CD8-positive, alpha-beta memory T cell (primary cell): ENCODE results near the gene TMEM256. TPM values are rescaled to one million over a fixed set of nuclear protein-coding genes. Genes with fewer than 3 reads are reported as not detected.

Experiments used
- CTCF ChIA-PET: fragments of 350-600 bp; sonication (Branson Sonifier 250); formaldehyde crosslinking; loops from one replicate; lab custom pipeline; 2021; ENCODE audit warnings: antibody characterized with exemption; lab: Charles Lee
- POLR2A ChIA-PET: fragments of 350-600 bp; sonication (Branson Sonifier 250); formaldehyde crosslinking; loops from one replicate; lab custom pipeline; 2021; ENCODE audit warnings: antibody characterized with exemption; lab: Charles Lee
- DNase-seq, 5 donors: peaks; one replicate each; pipeline versions ENCODE4 v3.0.0 to v3.0.0-alpha.2; 2020 to 2022; ENCODE audit warnings: mixed read lengths in 1 of 5
- H3K27ac ChIP-seq: one replicate; pipeline ENCODE4 v1.7.0; 2013; ENCODE audit warnings: low read depth, mild to moderate bottlenecking, low read length, moderate library complexity
- H3K27me3 ChIP-seq: 2 replicates; pipeline ENCODE4 v1.7.0; 2013; ENCODE audit warnings: low read length, mild to moderate bottlenecking; ENCODE audit not compliant: insufficient read depth, poor library complexity, severe bottlenecking
- H3K36me3 ChIP-seq: 2 replicates; pipeline ENCODE4 v1.7.0; 2013; ENCODE audit warnings: mild to moderate bottlenecking, low read length, moderate library complexity; ENCODE audit not compliant: insufficient read depth
- H3K4me1 ChIP-seq: 2 replicates; pipeline ENCODE4 v1.7.0; 2013; ENCODE audit warnings: mild to moderate bottlenecking, low read length, moderate library complexity; ENCODE audit not compliant: insufficient read depth
- H3K4me3 ChIP-seq: 2 replicates; pipeline ENCODE4 v1.7.0; 2013; ENCODE audit warnings: mild to moderate bottlenecking, low read length
- H3K9me3 ChIP-seq: 2 replicates; pipeline ENCODE4 v1.7.0; 2013; ENCODE audit warnings: mild to moderate bottlenecking, low read length
- H3K27ac Mint-ChIP-seq, 8 donors: one replicate each; pipeline ENCODE4 v1.8.0; 2020 to 2021; ENCODE audit warnings: mixed read lengths in 8 of 8, mild to moderate bottlenecking in 6 of 8, inconsistent platforms in 3 of 8, moderate library complexity in 3 of 8
- H3K27me3 Mint-ChIP-seq, 2 donors: one replicate each; pipeline ENCODE4 v1.8.0; 2020 to 2021; ENCODE audit warnings: mixed read lengths in 2 of 2, mild to moderate bottlenecking in 1 of 2, moderate library complexity in 1 of 2
- H3K36me3 Mint-ChIP-seq, 3 donors: one replicate each; pipeline ENCODE4 v1.8.0; 2020 to 2021; ENCODE audit warnings: mixed read lengths in 3 of 3, inconsistent platforms in 1 of 3, mild to moderate bottlenecking in 1 of 3
- H3K4me1 Mint-ChIP-seq, 3 donors: one replicate each; pipeline ENCODE4 v1.8.0; 2020 to 2021; ENCODE audit warnings: mixed read lengths in 3 of 3, inconsistent platforms in 1 of 3, mild to moderate bottlenecking in 1 of 3
- H3K4me3 Mint-ChIP-seq, 7 donors: one replicate each; pipeline ENCODE4 v1.8.0; 2020 to 2021; ENCODE audit warnings: mixed read lengths in 7 of 7, mild to moderate bottlenecking in 6 of 7, moderate library complexity in 4 of 7, inconsistent platforms in 2 of 7
- H3K9me3 Mint-ChIP-seq, 5 donors: one replicate each; pipeline ENCODE4 v1.8.0; 2020 to 2022; ENCODE audit warnings: mixed read lengths in 5 of 5, mild to moderate bottlenecking in 3 of 5, moderate library complexity in 2 of 5, inconsistent platforms in 1 of 5
- polyA plus RNA-seq: library from polyadenylated mRNA; unstranded; fragments of 300-500 nt; fragmentation: Illumina TruSeq; gene quantifications from one replicate; pipeline ENCODE4 v1.2.3, GENCODE V29; 2021
- total RNA-seq, 2 experiments: library from RNA; stranded (reverse); gene quantifications; one replicate each; pipeline ENCODE4 v1.2.3, GENCODE V29; 2021

TMEM256 gene
- total and polyA plus RNA-seq, 3 experiments from 2014 or later: 45.4 to 62.4 (median 51.4) TPM

DNA sequence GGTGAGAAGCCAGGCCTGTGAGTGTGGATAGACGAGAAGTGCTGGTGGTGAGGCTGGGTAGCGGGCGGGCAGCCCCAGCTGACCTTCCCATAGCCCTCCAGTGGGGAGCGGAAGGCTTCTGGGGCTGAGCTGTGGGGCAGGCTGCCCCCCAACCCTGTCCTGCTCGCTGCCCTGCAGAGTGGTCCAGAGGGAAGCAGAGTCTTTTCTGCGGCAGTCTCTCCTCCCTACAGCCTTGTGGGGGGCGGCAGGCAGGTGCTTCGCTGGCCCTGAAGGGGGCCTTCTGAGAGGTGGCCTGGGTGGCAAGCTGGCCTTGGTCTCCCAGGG is 7.5 kb upstream of the TMEM256 start:
- Histone ChIP-seq H3K36me3 (no peaks in the 10 kb centered on the region), H3K9me3 (no peaks in the 10 kb centered on the region), H3K4me1 (no peaks in the 10 kb centered on the region), H3K4me3 (no peak overlapping the region), H3K27me3 (no peaks in the 10 kb centered on the region), H3K27ac (no peak overlapping the region)
- DNase-seq: no peak
- ChIA-PET POLR2A (no interaction called here), CTCF (no interaction called here)
- H3K4me3 Mint-ChIP-seq: no peak overlapping the region
- H3K27me3 Mint-ChIP-seq: peaks cover 0 to 4% of the 10 kb centered on the region in 2 donors
- H3K36me3 Mint-ChIP-seq: no peaks in the 10 kb centered on the region
- no peak overlapping the region for H3K27ac Mint-ChIP-seq
- H3K9me3 Mint-ChIP-seq: no peaks in the 10 kb centered on the region
- peaks cover 0 to 13% (median 8%) of the 10 kb centered on the region in 3 donors for H3K4me1 Mint-ChIP-seq

DNA sequence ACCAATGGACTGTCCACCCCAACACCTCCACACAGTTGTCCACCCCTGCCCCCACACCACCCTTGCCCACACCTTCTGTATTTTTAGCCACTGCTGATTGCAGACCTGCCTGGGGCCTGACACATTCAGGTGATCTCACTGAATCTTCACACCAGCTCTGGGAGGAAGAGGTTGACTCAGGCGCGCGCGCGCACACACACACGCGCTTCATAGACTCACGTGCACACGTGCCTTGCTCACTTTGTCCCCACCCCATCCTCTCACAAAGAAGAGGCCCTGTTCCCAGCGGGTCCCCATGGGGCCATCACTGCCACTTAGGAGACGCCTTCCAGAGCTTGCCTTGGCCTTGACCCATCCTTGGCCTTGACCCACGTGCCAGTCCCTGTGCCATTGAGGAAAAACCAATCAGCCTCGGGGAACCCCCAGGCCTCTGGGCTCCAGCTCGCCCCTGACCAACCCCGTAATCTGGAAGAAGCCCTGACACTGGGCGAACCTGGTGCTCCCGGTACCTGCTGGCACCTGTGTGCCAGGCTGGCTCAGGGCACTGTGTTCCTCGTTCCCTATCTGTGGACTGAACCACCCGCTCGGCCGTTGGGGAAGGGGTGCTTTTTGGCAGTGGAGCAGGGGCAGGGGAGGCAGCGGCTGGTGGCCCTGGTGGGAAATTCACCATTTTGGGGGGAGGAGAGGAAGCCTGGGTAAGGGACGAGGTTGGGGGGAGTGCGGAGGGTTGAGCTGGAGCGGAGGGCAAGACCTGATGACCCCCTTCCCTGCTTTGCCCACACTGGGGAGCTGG is 6.9 kb upstream of the TMEM256 start:
- H3K9me3 ChIP-seq: no peaks in the 10 kb centered on the region
- ChIA-PET POLR2A (no interaction called here), CTCF (no interaction called here)
- H3K4me1 ChIP-seq: no peaks in the 10 kb centered on the region
- Mint-ChIP-seq H3K27ac (peak overlapping the region in 1 of 8 donors; percentile 38), H3K4me1 (peaks cover 5 to 17% (median 8%) of the 10 kb centered on the region in 3 donors), H3K9me3 (no peaks in the 10 kb centered on the region), H3K36me3 (no peaks in the 10 kb centered on the region), H3K4me3 (peak overlapping the region in 1 of 7 donors; percentile 37), H3K27me3 (peaks cover 0 to 6% of the 10 kb centered on the region in 2 donors)
- DNase-seq: no peak
- no peaks in the 10 kb centered on the region for H3K27me3 ChIP-seq
- H3K36me3 ChIP-seq: no peaks in the 10 kb centered on the region
- H3K4me3 ChIP-seq: no peak overlapping the region
- H3K27ac ChIP-seq: no peak overlapping the region

GRCh38 chr17:7409716-7410115 is 5.8 kb upstream of the TMEM256 start:
- H3K27ac Mint-ChIP-seq: peak overlapping the region in 3 of 8 donors; percentile 0 to 43 (median 31)
- Histone ChIP-seq H3K27me3 (no peaks in the 10 kb centered on the region), H3K9me3 (no peaks in the 10 kb centered on the region), H3K4me3 (no peak overlapping the region), H3K27ac (no peak overlapping the region), H3K36me3 (no peaks in the 10 kb centered on the region), H3K4me1 (peaks cover 8% of the 10 kb centered on the region)
- ChIA-PET CTCF (interaction anchor here (1.8 kb wide), 1 partner anchor 27 kb away, joined by 7 read pairs; no protein-coding TSS in a partner anchor), POLR2A (no interaction called here)
- H3K27me3 Mint-ChIP-seq: peaks cover 0 to 6% of the 10 kb centered on the region in 2 donors
- H3K9me3 Mint-ChIP-seq: no peaks in the 10 kb centered on the region
- H3K4me3 Mint-ChIP-seq: peak overlapping the region in 1 of 7 donors; percentile 78
- peaks cover 8 to 24% (median 8%) of the 10 kb centered on the region in 3 donors for H3K4me1 Mint-ChIP-seq
- no peak for DNase-seq
- no peaks in the 10 kb centered on the region for H3K36me3 Mint-ChIP-seq

DNA sequence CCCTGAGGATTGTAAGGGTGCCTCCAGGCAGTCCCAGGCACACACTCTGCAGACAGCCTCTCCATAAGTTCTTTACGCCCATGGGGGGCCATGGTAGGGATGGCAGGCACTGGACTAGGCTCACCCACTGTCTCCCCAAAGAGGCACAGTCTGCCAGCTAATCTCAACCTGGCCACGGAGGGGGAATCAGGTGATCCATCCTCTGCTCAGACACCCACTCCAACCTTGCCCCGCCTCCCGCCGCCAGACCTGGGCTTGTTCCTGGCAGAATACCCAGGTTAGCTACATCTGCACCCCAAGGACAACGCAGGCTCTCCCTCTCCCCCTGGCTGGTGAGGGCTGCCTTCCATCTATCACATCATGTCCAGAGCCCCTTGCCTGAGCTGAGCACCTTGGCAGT is 5.0 kb upstream of the TMEM256 start:
- Mint-ChIP-seq H3K27me3 (peaks cover 0 to 6% of the 10 kb centered on the region in 2 donors), H3K4me3 (peak overlapping the region in 6 of 7 donors; percentile 1 to 79 (median 34)), H3K9me3 (no peaks in the 10 kb centered on the region), H3K27ac (peak overlapping the region in 7 of 8 donors; percentile 25 to 92 (median 48)), H3K36me3 (peaks cover 0 to 4% (median 0%) of the 10 kb centered on the region in 3 donors), H3K4me1 (peaks cover 8 to 28% (median 13%) of the 10 kb centered on the region in 3 donors)
- Histone ChIP-seq H3K36me3 (no peaks in the 10 kb centered on the region), H3K4me1 (peaks cover 8% of the 10 kb centered on the region), H3K9me3 (no peaks in the 10 kb centered on the region), H3K27ac (no peak overlapping the region), H3K4me3 (no peak overlapping the region), H3K27me3 (no peaks in the 10 kb centered on the region)
- POLR2A ChIA-PET: interaction anchor here (0.5 kb wide), 1 partner anchor 37 kb away, joined by 3 read pairs; no protein-coding TSS in a partner anchor
- DNase-seq: no peak
- CTCF ChIA-PET: interaction anchor here (1.8 to 2.0 kb wide), 2 partner anchors 28 to 53 kb away, joined by 5 to 7 read pairs; no protein-coding TSS in a partner anchor

DNA sequence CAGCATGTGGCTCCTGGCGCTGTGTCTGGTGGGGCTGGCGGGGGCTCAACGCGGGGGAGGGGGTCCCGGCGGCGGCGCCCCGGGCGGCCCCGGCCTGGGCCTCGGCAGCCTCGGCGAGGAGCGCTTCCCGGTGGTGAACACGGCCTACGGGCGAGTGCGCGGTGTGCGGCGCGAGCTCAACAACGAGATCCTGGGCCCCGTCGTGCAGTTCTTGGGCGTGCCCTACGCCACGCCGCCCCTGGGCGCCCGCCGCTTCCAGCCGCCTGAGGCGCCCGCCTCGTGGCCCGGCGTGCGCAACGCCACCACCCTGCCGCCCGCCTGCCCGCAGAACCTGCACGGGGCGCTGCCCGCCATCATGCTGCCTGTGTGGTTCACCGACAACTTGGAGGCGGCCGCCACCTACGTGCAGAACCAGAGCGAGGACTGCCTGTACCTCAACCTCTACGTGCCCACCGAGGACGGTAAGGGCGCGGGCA is 4.4 kb upstream of the TMEM256 start:
- peak in 4 of 5 donors; percentile 18 to 68 (median 44) for DNase-seq
- Mint-ChIP-seq H3K9me3 (no peaks in the 10 kb centered on the region), H3K27me3 (peaks cover 0 to 6% of the 10 kb centered on the region in 2 donors), H3K4me3 (peak overlapping the region in 3 of 7 donors; percentile 32 to 78 (median 39)), H3K36me3 (peaks cover 0 to 5% (median 0%) of the 10 kb centered on the region in 3 donors), H3K4me1 (peaks cover 10 to 32% (median 16%) of the 10 kb centered on the region in 3 donors), H3K27ac (peak overlapping the region in 1 of 8 donors; percentile 66)
- H3K27ac ChIP-seq: no peak overlapping the region
- no peak overlapping the region for H3K4me3 ChIP-seq
- peaks cover 10% of the 10 kb centered on the region for H3K4me1 ChIP-seq
- H3K9me3 ChIP-seq: no peaks in the 10 kb centered on the region
- no peaks in the 10 kb centered on the region for H3K27me3 ChIP-seq
- CTCF ChIA-PET: interaction anchor here (0.8 to 2.0 kb wide), 3 partner anchors 24 to 52 kb away, joined by 3 to 7 read pairs (median 5); no protein-coding TSS in a partner anchor
- H3K36me3 ChIP-seq: no peaks in the 10 kb centered on the region
- POLR2A ChIA-PET: no interaction called here

- peaks cover 16 to 38% (median 22%) of the 10 kb centered on the region in 3 donors for H3K4me1 Mint-ChIP-seq
- CTCF ChIA-PET: interaction anchor here (0.8 to 2.0 kb wide), 4 partner anchors 24 to 52 kb away, joined by 3 to 7 read pairs (median 5); no protein-coding TSS in a partner anchor
- peaks cover 0 to 5% of the 10 kb centered on the region in 2 donors for H3K27me3 Mint-ChIP-seq
- H3K36me3 ChIP-seq: no peaks in the 10 kb centered on the region
- H3K9me3 Mint-ChIP-seq: no peaks in the 10 kb centered on the region
- H3K4me3 ChIP-seq: no peak within 1 kb of the TSS
- POLR2A ChIA-PET: interaction anchor here (0.6 kb wide), 1 partner anchor 76 kb away, joined by 3 read pairs; the partner anchor contains the start of gene POLR2A
- peak within 1 kb of the TSS; percentile 32 to 78 (median 50) for H3K4me3 Mint-ChIP-seq
- H3K27ac Mint-ChIP-seq: peak within 1 kb of the TSS in 5 of 8 donors; percentile 15 to 76 (median 66)
- H3K9me3 ChIP-seq: no peaks in the 10 kb centered on the region
- peaks cover 16% of the 10 kb centered on the region for H3K4me1 ChIP-seq
- H3K27ac ChIP-seq: no peak within 1 kb of the TSS
- peaks cover 0 to 5% (median 0%) of the 10 kb centered on the region in 3 donors for H3K36me3 Mint-ChIP-seq
- no peaks in the 10 kb centered on the region for H3K27me3 ChIP-seq
- no peak for DNase-seq
Measured at GRCh38 chr17:7407485-7408251, 3.8 kb upstream of the TMEM256 start, which contains the start of gene NLGN2. Gene NLGN2 (plus strand): TSS chr17:7407845. CDS start chr17:7408256, 411 bp downstream.

DNA sequence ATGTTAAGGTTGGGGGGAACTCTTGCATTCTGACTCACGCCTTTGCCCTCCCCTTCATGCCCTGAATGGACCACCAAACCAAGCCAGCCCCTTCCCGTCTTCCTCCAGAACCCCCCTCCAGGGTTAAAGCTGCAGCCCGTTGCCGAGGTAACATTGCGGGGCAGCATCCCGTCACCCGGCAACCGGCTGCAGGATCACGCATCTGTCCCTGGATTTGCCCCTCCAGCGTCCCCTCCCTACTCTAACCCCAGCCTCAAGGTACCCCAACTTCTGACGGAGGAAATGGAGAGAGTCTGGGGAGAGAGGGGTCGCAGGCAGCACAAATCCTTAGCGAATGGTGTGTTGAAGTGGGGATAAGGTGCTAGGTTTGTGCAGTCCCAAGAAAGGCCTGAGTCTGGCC is 3.2 kb upstream of the TMEM256 start:
- Histone ChIP-seq H3K27me3 (no peaks in the 10 kb centered on the region), H3K27ac (no peak overlapping the region), H3K4me3 (no peak overlapping the region), H3K36me3 (no peaks in the 10 kb centered on the region), H3K9me3 (no peaks in the 10 kb centered on the region), H3K4me1 (peaks cover 16% of the 10 kb centered on the region)
- H3K4me3 Mint-ChIP-seq: peak overlapping the region in 4 of 7 donors; percentile 4 to 52 (median 44)
- H3K36me3 Mint-ChIP-seq: peaks cover 0 to 5% (median 0%) of the 10 kb centered on the region in 3 donors
- peaks cover 0 to 5% of the 10 kb centered on the region in 2 donors for H3K27me3 Mint-ChIP-seq
- CTCF ChIA-PET: interaction anchor here (1.0 to 2.0 kb wide), 3 partner anchors 22 to 51 kb away, joined by 3 to 5 read pairs (median 5); no protein-coding TSS in a partner anchor
- H3K4me1 Mint-ChIP-seq: peaks cover 17 to 39% (median 23%) of the 10 kb centered on the region in 3 donors
- H3K27ac Mint-ChIP-seq: peak overlapping the region in 1 of 8 donors; percentile 15
- POLR2A ChIA-PET: interaction anchor here (1.1 kb wide), 1 partner anchor 23 kb away, joined by 3 read pairs; no protein-coding TSS in a partner anchor
- H3K9me3 Mint-ChIP-seq: no peaks in the 10 kb centered on the region
- no peak for DNase-seq
